Measurements from ENCODE around the gene UGT1A1.
A peak's percentile ranks its signal among the peaks of the same experiment; 100 is the strongest.

Gene UGT1A1

DNA sequence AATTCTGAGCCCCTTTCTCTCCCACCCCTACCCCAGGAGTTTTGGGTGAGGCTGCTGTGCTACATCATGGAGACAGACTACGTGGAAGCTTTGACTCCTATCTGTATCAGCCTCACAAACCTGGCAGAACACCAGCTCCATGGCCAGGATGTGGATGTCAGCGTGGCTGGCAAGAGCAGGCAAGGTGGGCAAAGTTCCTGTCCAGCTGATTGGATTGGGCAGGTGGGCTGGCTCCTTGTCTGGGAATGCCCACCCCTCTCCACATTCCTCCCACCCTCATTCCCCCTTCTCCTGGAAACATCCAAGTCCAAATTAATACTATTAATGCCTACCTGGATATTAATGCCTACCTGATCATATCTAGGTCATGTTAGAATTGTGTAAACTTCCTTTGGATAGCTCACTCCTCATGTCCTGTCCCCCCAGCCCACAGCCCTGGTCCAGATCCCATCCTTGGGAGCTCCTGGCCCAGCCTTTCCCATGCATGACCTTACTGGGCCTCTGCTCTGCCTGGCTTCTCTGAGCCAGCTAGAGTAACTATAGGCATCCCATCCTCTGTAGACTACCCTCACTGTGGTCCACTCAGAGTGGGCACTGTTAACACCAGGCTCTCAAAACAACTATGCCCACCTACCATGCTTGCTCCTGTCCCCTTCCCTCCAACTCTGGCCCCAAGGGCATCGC is 42.2 kb downstream of the UGT1A1 start:
- TF ChIP-seq, protein P1, sequence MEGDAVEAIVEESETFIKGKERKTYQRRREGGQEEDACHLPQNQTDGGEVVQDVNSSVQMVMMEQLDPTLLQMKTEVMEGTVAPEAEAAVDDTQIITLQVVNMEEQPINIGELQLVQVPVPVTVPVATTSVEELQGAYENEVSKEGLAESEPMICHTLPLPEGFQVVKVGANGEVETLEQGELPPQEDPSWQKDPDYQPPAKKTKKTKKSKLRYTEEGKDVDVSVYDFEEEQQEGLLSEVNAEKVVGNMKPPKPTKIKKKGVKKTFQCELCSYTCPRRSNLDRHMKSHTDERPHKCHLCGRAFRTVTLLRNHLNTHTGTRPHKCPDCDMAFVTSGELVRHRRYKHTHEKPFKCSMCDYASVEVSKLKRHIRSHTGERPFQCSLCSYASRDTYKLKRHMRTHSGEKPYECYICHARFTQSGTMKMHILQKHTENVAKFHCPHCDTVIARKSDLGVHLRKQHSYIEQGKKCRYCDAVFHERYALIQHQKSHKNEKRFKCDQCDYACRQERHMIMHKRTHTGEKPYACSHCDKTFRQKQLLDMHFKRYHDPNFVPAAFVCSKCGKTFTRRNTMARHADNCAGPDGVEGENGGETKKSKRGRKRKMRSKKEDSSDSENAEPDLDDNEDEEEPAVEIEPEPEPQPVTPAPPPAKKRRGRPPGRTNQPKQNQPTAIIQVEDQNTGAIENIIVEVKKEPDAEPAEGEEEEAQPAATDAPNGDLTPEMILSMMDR (IDR thresholded peaks at IDR 0.05): no peak
- DNase-seq (ENCODE audit: low spot score): no peak
- Histone ChIP-seq H3K27ac (no peak overlapping the region), H3K4me3 (no peak overlapping the region)

DNA sequence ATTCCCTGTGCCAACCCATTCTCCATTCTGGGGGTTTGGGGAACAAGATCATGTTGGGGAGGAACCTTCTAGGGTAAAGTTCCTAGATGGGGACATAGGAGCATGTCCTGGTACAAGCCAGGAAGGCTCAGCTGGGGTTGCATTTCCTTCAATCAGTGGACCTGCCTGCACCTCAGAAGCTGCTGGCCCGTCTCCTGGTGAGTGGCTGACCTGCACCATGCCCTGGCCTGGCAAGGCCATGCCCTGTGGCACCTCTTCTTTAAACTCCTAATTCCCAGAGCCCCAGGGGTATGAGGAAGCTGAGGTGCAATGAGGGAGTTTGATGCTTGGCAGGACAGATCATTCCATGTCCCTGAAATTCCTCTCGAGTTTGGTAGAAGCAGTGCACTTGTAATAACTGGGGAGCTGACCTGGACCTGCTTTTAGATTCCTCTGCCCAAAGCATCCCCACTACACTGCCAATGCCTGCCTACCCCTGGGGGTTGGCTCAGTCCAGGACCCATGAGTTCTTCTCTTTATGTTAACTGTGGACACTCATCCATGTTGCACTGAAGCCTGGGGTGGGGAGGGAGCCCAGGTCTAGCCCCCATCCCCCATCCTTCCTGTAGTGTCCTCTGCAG is 43.3 kb downstream of the UGT1A1 start:
- TF ChIP-seq, protein P1 (IDR thresholded peaks at IDR 0.05): no peak
- DNase-seq (ENCODE audit: low spot score): peak; percentile 55
- Histone ChIP-seq H3K4me3 (no peak overlapping the region), H3K27ac (no peak overlapping the region)

DNA sequence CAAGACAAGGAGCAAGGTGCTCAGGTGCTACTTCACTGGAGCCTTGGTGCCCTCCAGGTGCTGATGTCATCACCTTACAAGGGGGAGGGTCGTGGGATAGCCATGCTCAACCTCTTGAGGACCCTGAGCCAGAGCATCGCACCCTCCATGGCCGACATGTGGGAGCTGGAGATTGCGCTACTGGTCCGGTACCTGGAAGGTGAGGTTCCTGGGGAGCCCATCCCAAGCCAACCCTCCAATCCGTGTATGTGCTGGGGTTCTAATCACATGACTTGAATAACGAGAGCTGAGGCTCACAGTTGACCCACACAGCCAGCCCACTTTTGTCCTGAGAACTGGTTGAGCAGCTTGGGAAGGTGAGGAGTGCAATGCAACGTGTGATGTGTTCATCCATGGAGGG is 43.9 kb downstream of the UGT1A1 start:
- TF ChIP-seq, protein P1 (IDR thresholded peaks at IDR 0.05): no peak
- DNase-seq (ENCODE audit: low spot score): no peak

DNA sequence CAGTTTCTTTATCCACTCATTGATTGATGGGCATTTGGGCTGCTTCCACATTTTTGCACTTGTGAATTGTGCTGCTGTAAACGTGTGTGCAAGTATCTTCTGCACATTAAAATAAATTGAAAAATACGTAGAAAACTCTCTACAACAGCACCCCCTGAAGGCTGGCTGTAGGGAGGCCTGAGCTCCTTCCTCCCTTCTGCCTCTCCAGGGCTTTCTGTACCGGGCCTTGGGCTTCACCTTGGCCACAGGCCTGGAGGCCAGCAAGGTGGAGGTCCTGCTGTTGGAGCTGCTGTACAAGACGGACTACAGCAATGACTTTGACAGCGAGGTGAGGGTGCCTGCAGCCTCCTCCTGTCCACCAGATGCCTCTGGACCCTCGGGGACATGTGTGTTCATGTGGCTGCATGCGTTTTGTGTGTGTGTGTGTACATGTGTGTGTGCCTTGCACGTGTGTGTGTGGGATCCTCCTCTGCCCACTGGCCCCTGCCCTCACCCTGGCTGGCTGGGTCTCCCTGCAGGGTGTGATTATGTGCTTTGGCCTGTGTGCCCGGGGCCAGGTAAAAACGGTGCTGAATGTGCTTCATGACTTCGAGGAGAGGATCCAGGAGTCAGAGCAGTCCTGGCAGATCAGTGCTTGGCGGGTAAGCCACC is 47.3 kb downstream of the UGT1A1 start:
- no peak overlapping the region for H3K4me3 ChIP-seq
- peak; percentile 50 for DNase-seq (ENCODE audit: low spot score)
- TF ChIP-seq, protein P1 (IDR thresholded peaks at IDR 0.05): no peak
- no peak overlapping the region for H3K27ac ChIP-seq

More for the DNA sequence above, 43.9 kb downstream of the UGT1A1 start:
- no peak overlapping the region for H3K27ac ChIP-seq
- H3K4me3 ChIP-seq: no peak overlapping the region

DNA sequence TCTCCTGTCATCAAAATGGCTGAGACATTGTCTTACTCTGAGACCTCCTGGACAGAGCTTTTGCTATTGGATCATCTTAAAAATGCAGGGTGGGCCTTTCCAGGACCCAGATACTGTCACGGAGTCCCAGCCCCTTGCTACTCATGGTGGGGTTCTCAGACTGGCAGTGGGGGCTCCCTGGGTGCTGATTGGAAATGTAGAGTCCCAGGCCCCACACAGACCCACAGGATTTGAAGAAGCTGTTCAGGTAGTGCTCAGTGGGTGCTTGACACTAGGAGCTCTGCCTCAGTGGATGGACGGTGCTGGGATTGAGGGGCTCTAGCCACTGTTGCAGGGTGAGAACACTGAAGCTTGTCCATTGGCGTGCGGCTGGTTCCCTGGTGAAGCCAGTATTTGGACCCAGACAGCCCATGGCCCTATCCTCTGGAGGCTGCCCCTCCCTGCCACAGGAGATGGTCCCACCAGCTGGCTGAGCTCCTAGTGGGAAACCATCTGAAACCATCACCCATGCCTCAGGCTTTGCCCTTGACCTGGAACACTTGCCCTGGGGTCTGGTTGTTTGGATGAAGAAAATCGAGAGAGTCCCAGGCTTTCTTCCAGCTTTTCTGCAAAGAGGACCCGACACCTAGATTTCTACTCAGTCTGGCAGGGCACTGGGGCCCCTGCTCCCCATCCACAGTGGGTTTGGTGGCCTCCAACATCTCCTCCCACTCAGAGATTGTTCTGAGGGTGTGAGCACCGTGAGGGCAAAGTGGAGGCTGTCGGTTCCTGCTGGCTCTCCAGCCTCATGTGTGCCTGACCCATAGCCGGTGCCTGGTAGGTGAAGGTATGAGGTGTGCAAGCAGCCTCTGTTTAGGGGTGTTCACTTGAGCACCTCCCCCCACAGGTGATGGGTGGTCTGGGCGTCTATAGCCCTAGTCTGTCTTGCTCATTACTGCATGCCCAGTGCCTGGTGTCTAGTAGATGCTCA is 48.2 kb downstream of the UGT1A1 start:
- no peak overlapping the region for H3K27ac ChIP-seq
- peak; percentile 58 for DNase-seq (ENCODE audit: low spot score)
- H3K4me3 ChIP-seq: no peak overlapping the region
- TF ChIP-seq, protein P1 (IDR thresholded peaks at IDR 0.05): no peak

DNA sequence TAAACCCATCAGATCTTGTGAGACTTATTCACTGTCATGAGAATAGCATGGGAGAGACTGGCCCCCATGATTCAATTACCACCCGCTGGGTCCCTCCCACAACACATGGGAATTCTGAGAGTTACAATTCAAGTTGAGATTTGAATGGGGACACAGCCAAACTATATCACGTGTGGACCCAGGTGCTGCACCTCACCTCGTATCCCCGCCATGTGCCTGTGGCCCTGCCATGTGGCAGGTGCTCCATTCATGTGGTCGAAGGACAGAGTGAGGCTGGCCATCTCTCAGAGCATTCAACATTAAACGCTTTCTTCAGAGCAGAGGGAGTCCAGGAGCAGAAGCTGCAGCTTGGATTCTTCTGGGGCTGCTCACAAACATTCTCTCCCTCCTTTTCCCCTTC is 50.3 kb downstream of the UGT1A1 start:
- DNase-seq (ENCODE audit: low spot score): no peak
- no peak overlapping the region for H3K27ac ChIP-seq
- no peak overlapping the region for H3K4me3 ChIP-seq
- TF ChIP-seq, protein P1 (IDR thresholded peaks at IDR 0.05): no peak
